Fibroblast of the conjunctiva (primary cell): ENCODE results near the gene TSHZ1.

ENCODE experiments used
- DNase-seq: peaks from one replicate; pipeline ENCODE4 v3.0.0-alpha.2; 2010; ENCODE audit warnings: low read depth

Gene TSHZ1

GRCh38 chr18:75249672-75250470, 39.3 kb downstream of the TSHZ1 start:
- no peak for DNase-seq

- DNase-seq = no peak
Measured at GRCh38 chr18:75250471-75250821, 39.8 kb downstream of the TSHZ1 start.

- no peak for DNase-seq
Measured at GRCh38 chr18:75251466-75251865, 40.9 kb downstream of the TSHZ1 start.

GRCh38 chr18:75252136-75252535, 41.5 kb downstream of the TSHZ1 start:
- no peak for DNase-seq

- no peak for DNase-seq
Measured at GRCh38 chr18:75253043-75253442, 42.4 kb downstream of the TSHZ1 start.

GRCh38 chr18:75253784-75254183, 43.2 kb downstream of the TSHZ1 start:
- peak; percentile 10 for DNase-seq

- no peak for DNase-seq
Measured at GRCh38 chr18:75255094-75255493, 44.5 kb downstream of the TSHZ1 start.

GRCh38 chr18:75256376-75256775, 45.8 kb downstream of the TSHZ1 start:
- no peak for DNase-seq

- no peak for DNase-seq
Measured at GRCh38 chr18:75257605-75258004, 47.0 kb downstream of the TSHZ1 start.

GRCh38 chr18:75261430-75262223, 51.0 kb downstream of the TSHZ1 start:
- no peak for DNase-seq

- no peak for DNase-seq
Measured at GRCh38 chr18:75262511-75262910, 51.9 kb downstream of the TSHZ1 start.

GRCh38 chr18:75264195-75264594, 53.6 kb downstream of the TSHZ1 start:
- DNase-seq = no peak

- no peak for DNase-seq
Measured at GRCh38 chr18:75264926-75265597, 54.5 kb downstream of the TSHZ1 start.

- DNase-seq = no peak
Measured at GRCh38 chr18:75265872-75266271, 55.3 kb downstream of the TSHZ1 start.

GRCh38 chr18:75267643-75268363, 57.2 kb downstream of the TSHZ1 start:
- no peak for DNase-seq

- no peak for DNase-seq
Measured at GRCh38 chr18:75268364-75268646, 57.7 kb downstream of the TSHZ1 start.

- no peak for DNase-seq
Measured at GRCh38 chr18:75269124-75269680, 58.6 kb downstream of the TSHZ1 start.

- DNase-seq = no peak
Measured at GRCh38 chr18:75269696-75270095, 59.1 kb downstream of the TSHZ1 start.

GRCh38 chr18:75271952-75272351, 61.4 kb downstream of the TSHZ1 start:
- no peak for DNase-seq

GRCh38 chr18:75273817-75274216, 63.2 kb downstream of the TSHZ1 start:
- no peak for DNase-seq

GRCh38 chr18:75275226-75275625, 64.6 kb downstream of the TSHZ1 start:
- no peak for DNase-seq
